Mesendoderm (in vitro differentiated cells): ENCODE measurements around the gene LONP2.
A peak's percentile ranks its signal among the peaks of the same experiment; 100 is the strongest.
"Not testable (repeated sequence)": the region's sequence is repeated elsewhere in the genome, so short reads cannot be mapped to it uniquely, and the experiment has no call there.

ENCODE experiments used
- DNase-seq: peaks from one replicate; pipeline ENCODE4 v3.0.0; 2013
- H2AK5ac ChIP-seq: 2 replicates; pipeline ENCODE4 v1.6.1; 2013; ENCODE audit warnings: low read length, inconsistent platforms
- H2BK120ac ChIP-seq: 2 replicates; pipeline ENCODE4 v1.6.1; 2013; ENCODE audit warnings: low read depth, mild to moderate bottlenecking, low read length, moderate library complexity, mixed read lengths
- H2BK15ac ChIP-seq: replicated peaks from 2 replicates; pipeline ENCODE4 v1.6.1; 2013; ENCODE audit warnings: low read depth, mild to moderate bottlenecking, moderate library complexity
- H2BK5ac ChIP-seq: 2 replicates; pipeline ENCODE4 v1.6.1; 2013; ENCODE audit warnings: low read length, inconsistent platforms
- H3K18ac ChIP-seq: 2 replicates; pipeline ENCODE4 v1.6.1; 2013; ENCODE audit warnings: mild to moderate bottlenecking, low read length, mixed read lengths
- H3K23ac ChIP-seq: one replicate; pipeline ENCODE4 v1.6.1; 2013; ENCODE audit warnings: low read length
- H3K27ac ChIP-seq: 2 replicates; pipeline ENCODE4 v1.5.1; 2013; ENCODE audit warnings: low read depth, mild to moderate bottlenecking, inconsistent platforms, low read length, moderate library complexity
- H3K27me3 ChIP-seq: 2 replicates; pipeline ENCODE4 v1.6.1; 2013; ENCODE audit warnings: low read length, control low read depth, mild to moderate bottlenecking, inconsistent platforms; ENCODE audit not compliant: insufficient read depth, poor library complexity
- H3K36me3 ChIP-seq: 2 replicates; pipeline ENCODE4 v1.6.1; 2013; ENCODE audit warnings: low read length, inconsistent platforms; ENCODE audit not compliant: control insufficient read depth, insufficient read depth
- H3K4ac ChIP-seq: one replicate; pipeline ENCODE4 v1.6.1; 2013; ENCODE audit warnings: low read depth, mild to moderate bottlenecking, low read length, moderate library complexity
- H3K4me1 ChIP-seq: 2 replicates; pipeline ENCODE4 v1.6.1; 2013; ENCODE audit warnings: low read depth, low read length, inconsistent platforms; ENCODE audit not compliant: control insufficient read depth
- H3K4me2 ChIP-seq: 2 replicates; pipeline ENCODE4 v1.6.1; 2013; ENCODE audit warnings: low read length
- H3K4me3 ChIP-seq: 2 replicates; pipeline ENCODE4 v1.5.1; 2013; ENCODE audit warnings: mild to moderate bottlenecking, low read length
- H3K56ac ChIP-seq: one replicate; pipeline ENCODE4 v1.6.1; 2013; ENCODE audit warnings: low read length
- H3K79me1 ChIP-seq: 2 replicates; pipeline ENCODE4 v1.6.1; 2013; ENCODE audit warnings: low read length, inconsistent platforms
- H3K79me2 ChIP-seq: 2 replicates; pipeline ENCODE4 v1.6.1; 2013; ENCODE audit warnings: mild to moderate bottlenecking, low read length; ENCODE audit not compliant: control insufficient read depth, insufficient read depth
- H3K9ac ChIP-seq: 2 replicates; pipeline ENCODE4 v1.6.1; 2013; ENCODE audit warnings: low read length, inconsistent platforms
- H4K5ac ChIP-seq: one replicate; pipeline ENCODE4 v1.6.1; 2013; ENCODE audit warnings: low read length
- H4K8ac ChIP-seq: one replicate; pipeline ENCODE4 v1.6.1; 2013; ENCODE audit warnings: low read depth, mild to moderate bottlenecking, control low read depth, low read length, moderate library complexity
- WGBS: extraction: QIAGEN DNeasy Blood & Tissue Kit; methylation state at CpG from one replicate; pipeline ENCODE4 v1.1.7; 2013; ENCODE audit warnings: low lambda C conversion rate, missing lambda C conversion rate; ENCODE audit not compliant: insufficient coverage; ENCODE audit errors: extremely low coverage; 5-methylcytosine and 5-hydroxymethylcytosine counted together

The LONP2 gene

GRCh38 chr16:48402547-48402946 is 158.4 kb downstream of the LONP2 start:
- not testable (repeated sequence) for H3K79me2 ChIP-seq, DNase-seq, H3K27ac ChIP-seq, H3K4ac ChIP-seq, H4K5ac ChIP-seq, H2AK5ac ChIP-seq, H3K27me3 ChIP-seq, H2BK5ac ChIP-seq, H3K9ac ChIP-seq, H3K23ac ChIP-seq, H3K79me1 ChIP-seq, H2BK120ac ChIP-seq, H4K8ac ChIP-seq, H3K4me2 ChIP-seq, H3K36me3 ChIP-seq, H3K4me3 ChIP-seq, H2BK15ac ChIP-seq, H3K4me1 ChIP-seq
- no CpG with 5 or more reads among the region's 8 CpGs for WGBS
- Histone ChIP-seq H3K18ac (peak overlapping the region; percentile 22), H3K56ac (peak overlapping the region; percentile 49)

- H2BK5ac ChIP-seq, result no peak overlapping the region
These were observed 161.1 kb downstream of the LONP2 start for GRCh38 chr16:48405153-48405552.

GRCh38 chr16:48405907-48406306 is 161.8 kb downstream of the LONP2 start:
- Histone ChIP-seq H3K36me3 (no peaks in the 10 kb centered on the region), H4K5ac (no peak overlapping the region), H3K23ac (no peak overlapping the region), H3K27ac (no peak overlapping the region), H4K8ac (no peak overlapping the region), H2AK5ac (no peak overlapping the region), H3K4ac (no peak overlapping the region), H3K56ac (no peak overlapping the region), H2BK5ac (no peak overlapping the region), H2BK120ac (no peak overlapping the region), H3K27me3 (no peaks in the 10 kb centered on the region), H3K79me1 (no peaks in the 10 kb centered on the region), H3K79me2 (no peaks in the 10 kb centered on the region), H3K9ac (no peak overlapping the region), H3K4me3 (no peak overlapping the region), H3K18ac (no peak overlapping the region), H3K4me1 (peaks cover 2% of the 10 kb centered on the region), H2BK15ac (no peak overlapping the region), H3K4me2 (no peak overlapping the region)
- WGBS, result no CpG with 5 or more reads among the region's 4 CpGs
- no peak for DNase-seq

More at GRCh38 chr16:48405153-48405552, 161.1 kb downstream of the LONP2 start:
- no peak overlapping the region for H4K5ac ChIP-seq
- H3K79me2 ChIP-seq, result no peaks in the 10 kb centered on the region
- H3K4ac ChIP-seq, result no peak overlapping the region
- H3K23ac ChIP-seq, result no peak overlapping the region
- no peak overlapping the region for H2BK120ac ChIP-seq
- no peak overlapping the region for H3K4me3 ChIP-seq
- no peak overlapping the region for H3K9ac ChIP-seq
- H3K36me3 ChIP-seq, result no peaks in the 10 kb centered on the region
- no peak overlapping the region for H3K18ac ChIP-seq
- H3K56ac ChIP-seq, result no peak overlapping the region
- no peak overlapping the region for H3K27ac ChIP-seq
- no peaks in the 10 kb centered on the region for H3K79me1 ChIP-seq
- no peak for DNase-seq
- H2AK5ac ChIP-seq, result no peak overlapping the region
- H3K27me3 ChIP-seq, result no peaks in the 10 kb centered on the region
- WGBS, result no CpG with 5 or more reads among the region's 1 CpG
- H3K4me1 ChIP-seq, result peaks cover 2% of the 10 kb centered on the region
- no peak overlapping the region for H3K4me2 ChIP-seq
- no peak overlapping the region for H2BK15ac ChIP-seq
- no peak overlapping the region for H4K8ac ChIP-seq
